Lower lobe of right lung (tissue), 2 donors: ENCODE results near the gene SMARCB1. TPM values are rescaled to one million over a fixed set of nuclear protein-coding genes. Genes with fewer than 3 reads are reported as not detected.

ENCODE experiments used
- ATAC-seq, 2 donors: fragments of 200-7000 bp; cut with Tn5 transposase; one replicate each; pipeline ENCODE4 v1.9.1; 2020 to 2022; ENCODE audit warnings: mild to moderate bottlenecking in 2 of 2, moderate library complexity in 2 of 2
- DNase-seq: peaks from one replicate; pipeline ENCODE4 v3.0.0-alpha.2; 2020
- H3K27ac ChIP-seq: fragments of 200-600 bp; one replicate; pipeline ENCODE4 v1.8.0; 2022
- H3K27me3 ChIP-seq: fragments of 200-600 bp; one replicate; pipeline ENCODE4 v1.8.0; 2022; ENCODE audit warnings: low read depth
- H3K36me3 ChIP-seq: fragments of 200-600 bp; one replicate; pipeline ENCODE4 v1.8.0; 2022; ENCODE audit warnings: mild to moderate bottlenecking
- H3K4me1 ChIP-seq: fragments of 200-600 bp; one replicate; pipeline ENCODE4 v1.8.0; 2022
- H3K4me3 ChIP-seq: fragments of 200-600 bp; one replicate; pipeline ENCODE4 v1.8.0; 2022; ENCODE audit warnings: mild to moderate bottlenecking
- H3K9me3 ChIP-seq: fragments of 200-600 bp; one replicate; pipeline ENCODE4 v1.8.0; 2022
- CTCF ChIP-seq: fragments of 200-600 bp; IDR thresholded peaks from one replicate; pipeline ENCODE4 v1.8.0; 2022; ENCODE audit warnings: antibody characterized with exemption, mild to moderate bottlenecking
- intact Hi-C: fragments of 100-400 bp; cut with DNase I; formaldehyde crosslinking; loops from one replicate; pipeline ENCODE4 v1.11.0; 2022
- total RNA-seq: library from RNA; stranded (reverse); fragmentation: NEBNext Ultra II Directional; extraction: Animal tissue kit (Norgen Biotek cat#: 25700); gene quantifications from one replicate; pipeline ENCODE4 v1.2.1, GENCODE V29; 2021
- donor health status: DM: no; HTN: yes; CAD: no; lungs with severe emphysema.

The SMARCB1 gene
- total RNA-seq, 1 donor from 2014 or later = 61.3 TPM

- ATAC-seq (peak; percentile 97), DNase-seq (peak; percentile 100)
- H3K27me3 ChIP-seq = no peaks in the 10 kb centered on the region
- intact Hi-C loops = no loop called here
- no peaks in the 10 kb centered on the region for H3K9me3 ChIP-seq
- H3K4me1 ChIP-seq = peaks cover 17% of the 10 kb centered on the region
- peak within 1 kb of the TSS; percentile 2 for H3K27ac ChIP-seq
- H3K36me3 ChIP-seq = peaks cover 24% of the 10 kb centered on the region
- H3K4me3 ChIP-seq = peak within 1 kb of the TSS; percentile 69
- TF ChIP-seq CTCF = no peak
These were observed 52.1 kb downstream of the SMARCB1 start, which contains the start of gene DERL3 for GRCh38 chr22:23838681-23839468. Gene DERL3 (minus strand): TSS chr22:23839006. CDS start chr22:23838987, 19 bp downstream.

- no peak for ATAC-seq
- Histone ChIP-seq H3K9me3 (no peaks in the 10 kb centered on the region), H3K4me1 (peaks cover 29% of the 10 kb centered on the region), H3K27me3 (no peaks in the 10 kb centered on the region), H3K36me3 (peaks cover 12% of the 10 kb centered on the region), H3K27ac (no peak overlapping the region), H3K4me3 (no peak overlapping the region)
- intact Hi-C loops = no loop called here
- no peak for DNase-seq
- TF ChIP-seq CTCF = no peak
These were observed 53.3 kb downstream of the SMARCB1 start for GRCh38 chr22:23840026-23840425.

- no peak for ATAC-seq
- no peak for TF ChIP-seq CTCF
- Histone ChIP-seq H3K36me3 (no peaks in the 10 kb centered on the region), H3K4me1 (peaks cover 40% of the 10 kb centered on the region), H3K4me3 (no peak overlapping the region), H3K27me3 (no peaks in the 10 kb centered on the region), H3K27ac (no peak overlapping the region), H3K9me3 (no peaks in the 10 kb centered on the region)
- DNase-seq = no peak
- intact Hi-C loops = no loop called here
These were observed 54.5 kb downstream of the SMARCB1 start for GRCh38 chr22:23841292-23841691.

GRCh38 chr22:23841736-23842445, 55.1 kb downstream of the SMARCB1 start:
- no peaks in the 10 kb centered on the region for H3K36me3 ChIP-seq
- H3K27me3 ChIP-seq = no peaks in the 10 kb centered on the region
- no peaks in the 10 kb centered on the region for H3K9me3 ChIP-seq
- H3K4me1 ChIP-seq = peaks cover 46% of the 10 kb centered on the region
- TF ChIP-seq CTCF = no peak
- no peak overlapping the region for H3K4me3 ChIP-seq
- ATAC-seq = no peak
- no peak overlapping the region for H3K27ac ChIP-seq
- intact Hi-C loops = no loop called here
- DNase-seq = no peak

GRCh38 chr22:23842599-23842998, 55.8 kb downstream of the SMARCB1 start:
- Histone ChIP-seq H3K27ac (no peak overlapping the region), H3K4me1 (peaks cover 47% of the 10 kb centered on the region), H3K9me3 (no peaks in the 10 kb centered on the region), H3K27me3 (no peaks in the 10 kb centered on the region), H3K36me3 (no peaks in the 10 kb centered on the region), H3K4me3 (no peak overlapping the region)
- no peak for TF ChIP-seq CTCF
- DNase-seq = no peak
- ATAC-seq = no peak
- intact Hi-C loops = no loop called here
